ENCODE data around the gene MRPL1. TPM values are rescaled to one million over a fixed set of nuclear protein-coding genes. Genes with fewer than 3 reads are reported as not detected.

Gene MRPL1
- total and polyA plus RNA-seq, 2 donors (not counting 1 experiment from before 2014, with no cell fraction given) = 25.4 to 35.6 TPM

GRCh38 chr4:77833126-77833724, 29.4 kb upstream of the MRPL1 start:
- H3K4me2 ChIP-seq (ENCODE audit: extremely low read depth, insufficient read depth, low read length) = no peak overlapping the region
- no peak overlapping the region for H2AFZ ChIP-seq (ENCODE audit: low read length)
- H3K36me3 ChIP-seq (ENCODE audit: control insufficient read depth, insufficient read depth, low read length) = no peaks in the 10 kb centered on the region
- H4K20me1 ChIP-seq (ENCODE audit: control insufficient read depth, extremely low read depth, insufficient read depth, low read length) = no peaks in the 10 kb centered on the region
- no peak overlapping the region for H3K27ac ChIP-seq (ENCODE audit: insufficient read depth, low read length)
- H3K4me3 ChIP-seq (replicated peaks in 1 of 4; ENCODE audit: control extremely low read depth in 1 of 4, insufficient read depth in 1 of 4, low read depth in 3 of 4, low read length in 4 of 4) = no peak overlapping the region
- no peaks in the 10 kb centered on the region for H3K9me3 ChIP-seq (ENCODE audit: control insufficient read depth, insufficient read depth, low read depth, low read length)
- TF ChIP-seq CTCF (conservative IDR thresholded peaks at IDR 0.05 in 1 of 2, IDR thresholded peaks at IDR 0.05 in 1 of 2; ENCODE audit: low read depth in 1 of 2, low read length in 2 of 2) = no peak
- no peak for TF ChIP-seq EZH2 (IDR thresholded peaks at IDR 0.05; ENCODE audit: low read length, missing control alignments)
- H3K79me2 ChIP-seq (ENCODE audit: control insufficient read depth, insufficient read depth, low read length) = no peaks in the 10 kb centered on the region
- no peaks in the 10 kb centered on the region for H3K4me1 ChIP-seq (ENCODE audit: control insufficient read depth, extremely low read depth, insufficient read depth, low read length)
- no peak for DNase-seq (ENCODE audit: low read depth in 2 of 2)
- H3K9ac ChIP-seq (ENCODE audit: insufficient read depth, low read length) = no peak overlapping the region
- H3K27me3 ChIP-seq (ENCODE audit: control insufficient read depth, insufficient read depth, low read length) = no peaks in the 10 kb centered on the region

- no peaks in the 10 kb centered on the region for H3K27me3 ChIP-seq (ENCODE audit: control insufficient read depth, insufficient read depth, low read length)
- no peak overlapping the region for H2AFZ ChIP-seq (ENCODE audit: low read length)
- no peaks in the 10 kb centered on the region for H3K36me3 ChIP-seq (ENCODE audit: control insufficient read depth, insufficient read depth, low read length)
- no peaks in the 10 kb centered on the region for H4K20me1 ChIP-seq (ENCODE audit: control insufficient read depth, extremely low read depth, insufficient read depth, low read length)
- H3K79me2 ChIP-seq (ENCODE audit: control insufficient read depth, insufficient read depth, low read length) = no peaks in the 10 kb centered on the region
- TF ChIP-seq EZH2 (IDR thresholded peaks at IDR 0.05; ENCODE audit: low read length, missing control alignments) (no peak), CTCF (conservative IDR thresholded peaks at IDR 0.05 in 1 of 2, IDR thresholded peaks at IDR 0.05 in 1 of 2; ENCODE audit: low read depth in 1 of 2, low read length in 2 of 2) (no peak)
- no peak overlapping the region for H3K4me3 ChIP-seq (replicated peaks in 1 of 4; ENCODE audit: control extremely low read depth in 1 of 4, insufficient read depth in 1 of 4, low read depth in 3 of 4, low read length in 4 of 4)
- H3K9me3 ChIP-seq (ENCODE audit: control insufficient read depth, insufficient read depth, low read depth, low read length) = no peaks in the 10 kb centered on the region
- DNase-seq (ENCODE audit: low read depth in 2 of 2) = no peak
- no peak overlapping the region for H3K9ac ChIP-seq (ENCODE audit: insufficient read depth, low read length)
- no peak overlapping the region for H3K27ac ChIP-seq (ENCODE audit: insufficient read depth, low read length)
- H3K4me1 ChIP-seq (ENCODE audit: control insufficient read depth, extremely low read depth, insufficient read depth, low read length) = no peaks in the 10 kb centered on the region
- H3K4me2 ChIP-seq (ENCODE audit: extremely low read depth, insufficient read depth, low read length) = no peak overlapping the region
Observed at GRCh38 chr4:77834403-77834802, 28.2 kb upstream of the MRPL1 start.

- Histone ChIP-seq H3K36me3 (ENCODE audit: control insufficient read depth, insufficient read depth, low read length) (no peaks in the 10 kb centered on the region), H2AFZ (ENCODE audit: low read length) (no peak overlapping the region), H3K4me2 (ENCODE audit: extremely low read depth, insufficient read depth, low read length) (no peak overlapping the region), H3K27ac (ENCODE audit: insufficient read depth, low read length) (no peak overlapping the region), H3K4me1 (ENCODE audit: control insufficient read depth, extremely low read depth, insufficient read depth, low read length) (no peaks in the 10 kb centered on the region), H3K4me3 (replicated peaks in 1 of 4; ENCODE audit: control extremely low read depth in 1 of 4, insufficient read depth in 1 of 4, low read depth in 3 of 4, low read length in 4 of 4) (no peak overlapping the region), H3K9me3 (ENCODE audit: control insufficient read depth, insufficient read depth, low read depth, low read length) (no peaks in the 10 kb centered on the region), H3K79me2 (ENCODE audit: control insufficient read depth, insufficient read depth, low read length) (no peaks in the 10 kb centered on the region), H3K9ac (ENCODE audit: insufficient read depth, low read length) (no peak overlapping the region), H4K20me1 (ENCODE audit: control insufficient read depth, extremely low read depth, insufficient read depth, low read length) (no peaks in the 10 kb centered on the region), H3K27me3 (ENCODE audit: control insufficient read depth, insufficient read depth, low read length) (no peaks in the 10 kb centered on the region)
- TF ChIP-seq EZH2 (IDR thresholded peaks at IDR 0.05; ENCODE audit: low read length, missing control alignments) (no peak), CTCF (conservative IDR thresholded peaks at IDR 0.05 in 1 of 2, IDR thresholded peaks at IDR 0.05 in 1 of 2; ENCODE audit: low read depth in 1 of 2, low read length in 2 of 2) (no peak)
- DNase-seq (ENCODE audit: low read depth in 2 of 2) = no peak
Observed at GRCh38 chr4:77843628-77844027, 19.0 kb upstream of the MRPL1 start.

All from fibroblast of lung (primary cell).